HuH-7 (cell line): ENCODE measurements around the gene ALOX5.

ENCODE experiments used
- DNase-seq: peaks from one replicate; pipeline ENCODE4 v3.0.0; 2011; ENCODE audit warnings: low spot score

The ALOX5 gene

GRCh38 chr10:45444022-45444421, 70.0 kb downstream of the ALOX5 start:
- no peak for DNase-seq

GRCh38 chr10:45444976-45445898, 71.2 kb downstream of the ALOX5 start:
- DNase-seq: no peak

- no peak for DNase-seq
Measured at GRCh38 chr10:45446858-45447257, 72.8 kb downstream of the ALOX5 start.

GRCh38 chr10:45447416-45447815, 73.4 kb downstream of the ALOX5 start:
- DNase-seq: no peak

- DNase-seq: no peak
Measured at GRCh38 chr10:45450866-45451265, 76.8 kb downstream of the ALOX5 start.

GRCh38 chr10:45451407-45451806, 77.4 kb downstream of the ALOX5 start:
- DNase-seq: no peak

GRCh38 chr10:45452268-45452667, 78.3 kb downstream of the ALOX5 start:
- no peak for DNase-seq

GRCh38 chr10:45452743-45453452, 78.9 kb downstream of the ALOX5 start:
- DNase-seq: no peak

- no peak for DNase-seq
Measured at GRCh38 chr10:45453639-45454255, 79.7 kb downstream of the ALOX5 start.

- no peak for DNase-seq
Measured at GRCh38 chr10:45454262-45454661, 80.2 kb downstream of the ALOX5 start.

GRCh38 chr10:45454859-45455258, 80.8 kb downstream of the ALOX5 start:
- DNase-seq: no peak

GRCh38 chr10:45456233-45456632, 82.2 kb downstream of the ALOX5 start:
- no peak for DNase-seq

GRCh38 chr10:45456822-45457221, 82.8 kb downstream of the ALOX5 start:
- DNase-seq: no peak

GRCh38 chr10:45457487-45457886, 83.5 kb downstream of the ALOX5 start:
- DNase-seq: no peak

GRCh38 chr10:45460235-45460878, 86.3 kb downstream of the ALOX5 start:
- no peak for DNase-seq

GRCh38 chr10:45461034-45461433, 87.0 kb downstream of the ALOX5 start:
- no peak for DNase-seq

- DNase-seq: no peak
Measured at GRCh38 chr10:45463244-45464116, 89.5 kb downstream of the ALOX5 start.

- peak; percentile 75 for DNase-seq
Measured at GRCh38 chr10:45464958-45465567, 91.0 kb downstream of the ALOX5 start.

- DNase-seq: no peak
Measured at GRCh38 chr10:45466784-45467183, 92.8 kb downstream of the ALOX5 start.

- no peak for DNase-seq
Measured at GRCh38 chr10:45468079-45468478, 94.1 kb downstream of the ALOX5 start.
